ENCODE data around the gene ATXN1. TPM values are rescaled to one million over a fixed set of nuclear protein-coding genes. Genes with fewer than 3 reads are reported as not detected.

Gene ATXN1
- total and polyA plus RNA-seq, 2 experiments from 2014 or later: 4.8 to 9.1 TPM

GRCh38 chr6:16503241-16503775, 258.0 kb downstream of the ATXN1 start:
- no peaks in the 10 kb centered on the region for H3K9me2 ChIP-seq (ENCODE audit: insufficient read depth)
- Mint-ChIP-seq H3K4me3 (no peak overlapping the region), H3K27ac (no peak overlapping the region), H3K27me3 (ENCODE audit: insufficient read depth, low read depth, poor library complexity) (peaks cover 6% of the 10 kb centered on the region), H3K36me3 (ENCODE audit: low read depth) (peaks cover 4% of the 10 kb centered on the region; the same call in 1 of the 3 replicates), H3K4me1 (peaks cover 6% of the 10 kb centered on the region), H3K9me3 (peaks cover 7% of the 10 kb centered on the region; the same call in 1 of the 3 replicates)
- no peaks in the 10 kb centered on the region for H3K27me3 ChIP-seq (ENCODE audit: insufficient read depth)
- H3K36me3 ChIP-seq (ENCODE audit: insufficient read depth): no peaks in the 10 kb centered on the region
- no peaks in the 10 kb centered on the region; the same call in 1 of the 2 replicates for H4K20me1 ChIP-seq (replicated peaks; ENCODE audit: insufficient read depth)
- H3K4me3 ChIP-seq: no peak overlapping the region
- H3K27ac ChIP-seq (ENCODE audit: low read depth): no peak overlapping the region
- no peaks in the 10 kb centered on the region for H3K4me1 ChIP-seq (ENCODE audit: insufficient read depth)
- H3K4me2 ChIP-seq: no peak overlapping the region
- ATAC-seq (no peak), DNase-seq (ENCODE audit: low spot score) (no peak)
- no peak overlapping the region for H2AFZ ChIP-seq
- H3K79me2 ChIP-seq (replicated peaks; ENCODE audit: insufficient read depth): no peaks in the 10 kb centered on the region
- TF ChIP-seq CREB1 (CRISPR knock-in tag; IDR thresholded peaks at IDR 0.05; ENCODE audit: low read depth) (no peak), POLR2AphosphoS5 (IDR thresholded peaks at IDR 0.05; ENCODE audit: low read depth) (no peak), ZNF462 (CRISPR knock-in tag; IDR thresholded peaks at IDR 0.05) (no peak), NANOG (IDR thresholded peaks at IDR 0.05; ENCODE audit: borderline replicate concordance) (no peak), REST (IDR thresholded peaks at IDR 0.05; ENCODE audit: unreplicated experiment) (no peak), JUNB (IDR thresholded peaks at IDR 0.05; ENCODE audit: unreplicated experiment) (no peak), ZNF114 (CRISPR knock-in tag; IDR thresholded peaks at IDR 0.05) (no peak), EZH2phosphoT487 (IDR thresholded peaks at IDR 0.05; ENCODE audit: unreplicated experiment) (no peak), STAT1 (IDR thresholded peaks at IDR 0.05; ENCODE audit: unreplicated experiment) (no peak), ETS1 (IDR thresholded peaks at IDR 0.05) (no peak), CTCF (conservative IDR thresholded peaks at IDR 0.05; ENCODE audit: low read depth in 2 of 2) (no peak), EZH2 (IDR thresholded peaks at IDR 0.05; ENCODE audit: low read depth, unreplicated experiment) (no peak), ZNF331 (CRISPR knock-in tag; IDR thresholded peaks at IDR 0.05; ENCODE audit: low read depth) (no peak)
- no peaks in the 10 kb centered on the region for H3F3A ChIP-seq (replicated peaks; ENCODE audit: low read depth)

All from GM23338 (cell line).